GM13976 (cell line): ENCODE data around the gene HAS3.

ENCODE experiments used
- DNase-seq: peaks from one replicate; pipeline ENCODE4 v3.0.0; 2012; ENCODE audit warnings: low spot score
- CTCF ChIP-seq: IDR thresholded peaks from 2 replicates; pipeline ENCODE4 v1.5.1; 2012; ENCODE audit warnings: borderline replicate concordance, mild to moderate bottlenecking; ENCODE audit not compliant: insufficient read depth; ENCODE audit errors: extremely low read depth, missing control alignments, control extremely low read depth
- in situ Hi-C: fragments of 300-500 bp; cut with MboI; formaldehyde crosslinking; loops from one replicate; pipeline ENCODE4 v1.12.0; 2022; ENCODE audit warnings: low sequenced_read_pairs, mixed read lengths, inconsistent platforms; ENCODE audit not compliant: unreplicated experiment

HAS3 gene

GRCh38 chr16:69106491-69107315, 1.2 kb downstream of the HAS3 start:
- peak; percentile 65 for DNase-seq
- in situ Hi-C loops = loop anchor here (25.0 kb wide), 1 partner anchor 244 kb away; no protein-coding TSS in a partner anchor
- no peak for TF ChIP-seq CTCF

GRCh38 chr16:69107316-69107962, 2.0 kb downstream of the HAS3 start:
- DNase-seq = no peak
- in situ Hi-C loops = loop anchor here (25.0 kb wide), 1 partner anchor 245 kb away; no protein-coding TSS in a partner anchor
- no peak for TF ChIP-seq CTCF

GRCh38 chr16:69108064-69108904, 2.8 kb downstream of the HAS3 start:
- in situ Hi-C loops = loop anchor here (25.0 kb wide), 1 partner anchor 246 kb away; no protein-coding TSS in a partner anchor
- no peak for TF ChIP-seq CTCF
- DNase-seq = no peak

GRCh38 chr16:69108905-69109252, 3.4 kb downstream of the HAS3 start:
- in situ Hi-C loops = loop anchor here (25.0 kb wide), 1 partner anchor 247 kb away; no protein-coding TSS in a partner anchor

GRCh38 chr16:69109486-69110270, 4.2 kb downstream of the HAS3 start:
- in situ Hi-C loops = loop anchor here (10.0 to 25.0 kb wide), 2 partner anchors 247 to 405 kb away; no protein-coding TSS in a partner anchor
- no peak for TF ChIP-seq CTCF
- DNase-seq = no peak

More at GRCh38 chr16:69108905-69109252, 3.4 kb downstream of the HAS3 start:
- no peak for TF ChIP-seq CTCF
- no peak for DNase-seq

- DNase-seq = no peak
- no peak for TF ChIP-seq CTCF
- in situ Hi-C loops = loop anchor here (10.0 to 25.0 kb wide), 2 partner anchors 248 to 406 kb away; no protein-coding TSS in a partner anchor
These were observed 5.0 kb downstream of the HAS3 start for GRCh38 chr16:69110406-69110805.
